HepG2 (cell line): Measurements from ENCODE around the gene GLB1L. TPM values are rescaled to one million over a fixed set of nuclear protein-coding genes. Genes with fewer than 3 reads are reported as not detected.
A peak's percentile ranks its signal among the peaks of the same experiment; 100 is the strongest.

ENCODE experiments used
- AHR ChIP-seq: IDR thresholded peaks from 2 replicates; pipeline ENCODE4 v1.6.1; 2018; ENCODE audit warnings: missing genetic modification reagents, missing compliant biosample characterization
- DNMT3B ChIP-seq: conservative IDR thresholded peaks from 2 replicates; pipeline ENCODE4 v1.6.1; 2016; ENCODE audit warnings: missing biosample characterization, control low read depth
- HMG20B ChIP-seq: conservative IDR thresholded peaks from 2 replicates; pipeline ENCODE4 v1.6.1; 2016; ENCODE audit warnings: missing genetic modification reagents, missing compliant biosample characterization
- JUN ChIP-seq: sonication (generic); formaldehyde crosslinking; IDR thresholded peaks from 2 replicates; pipeline ENCODE4 v1.4.0; 2020; ENCODE audit warnings: mild to moderate bottlenecking, missing genetic modification reagents
- KAT8 ChIP-seq: IDR thresholded peaks from 2 replicates; pipeline ENCODE4 v1.6.1; 2016; ENCODE audit warnings: missing genetic modification reagents, missing compliant biosample characterization
- KDM4B ChIP-seq: sonication (generic); formaldehyde crosslinking; IDR thresholded peaks from 2 replicates; pipeline ENCODE4 v1.4.0; 2020; ENCODE audit warnings: missing genetic modification reagents
- KIAA2018 ChIP-seq: sonication (generic); formaldehyde crosslinking; IDR thresholded peaks from 2 replicates; pipeline ENCODE4 v1.5.0; 2020; ENCODE audit warnings: mild to moderate bottlenecking, missing genetic modification reagents, borderline replicate concordance
- MXD3 ChIP-seq: IDR thresholded peaks from 2 replicates; pipeline ENCODE4 v1.6.1; 2016; ENCODE audit warnings: mild to moderate bottlenecking, missing biosample characterization, missing genetic modification reagents
- RXRA ChIP-seq: sonication (generic); formaldehyde crosslinking; IDR thresholded peaks from 2 replicates; pipeline ENCODE4 v1.5.1; 2020; ENCODE audit warnings: missing genetic modification reagents
- SMAD3 ChIP-seq: sonication (generic); formaldehyde crosslinking; IDR thresholded peaks from 2 replicates; pipeline ENCODE4 v1.4.0; 2020; ENCODE audit warnings: missing genetic modification reagents
- SNRNP70 ChIP-seq: fragments of 200-400 bp; formaldehyde crosslinking; IDR thresholded peaks from 2 replicates; pipeline ENCODE4 v1.6.1; 2017; ENCODE audit warnings: mild to moderate bottlenecking, low read depth, low read length, moderate library complexity
- SUZ12 ChIP-seq: fragments of 150-350 bp; IDR thresholded peaks from 2 replicates; pipeline ENCODE4 v1.6.1; 2014; ENCODE audit warnings: low read depth, low read length
- TRAFD1 ChIP-seq: sonication (generic); formaldehyde crosslinking; IDR thresholded peaks from 2 replicates; pipeline ENCODE4 v1.5.1; 2020; ENCODE audit warnings: missing genetic modification reagents, mild to moderate bottlenecking, borderline replicate concordance
- ZBTB34 ChIP-seq: sonication (generic); formaldehyde crosslinking; IDR thresholded peaks from 2 replicates; pipeline ENCODE4 v1.8.0; 2022; ENCODE audit warnings: mild to moderate bottlenecking, missing genetic modification reagents
- ZNF230 ChIP-seq: sonication (generic); formaldehyde crosslinking; IDR thresholded peaks from 2 replicates; pipeline ENCODE4 v1.4.0; 2020; ENCODE audit warnings: mild to moderate bottlenecking, missing genetic modification reagents
- ZNF432 ChIP-seq: sonication (generic); formaldehyde crosslinking; IDR thresholded peaks from 2 replicates; pipeline ENCODE4 v1.5.0; 2020; ENCODE audit warnings: missing genetic modification reagents, mild to moderate bottlenecking, borderline replicate concordance
- ZNF496 ChIP-seq: sonication (generic); formaldehyde crosslinking; IDR thresholded peaks from 2 replicates; pipeline ENCODE4 v1.8.1; 2023; ENCODE audit warnings: mild to moderate bottlenecking, moderate library complexity, missing genetic modification reagents; ENCODE audit not compliant: insufficient replicate concordance
- ZNF777 ChIP-seq: sonication (generic); formaldehyde crosslinking; IDR thresholded peaks from 2 replicates; pipeline ENCODE4 v1.4.0; 2020; ENCODE audit warnings: missing genetic modification reagents
- polyA plus RNA-seq, 8 experiments: library from polyadenylated mRNA; depleted of rRNA in 3 of 8; stranded (reverse) in 7 of 8; unstranded in 1 of 8; fragments of >200 nt; fragmentation: Illumina TruSeq in 4 of 8; extraction: Trizol in 4 of 8; gene quantifications; 2 replicates each; pipeline versions ENCODE4 v1.2.1 to v1.2.3, GENCODE V29; 2011 to 2016; ENCODE audit warnings: low read depth in 4 of 8, missing spikeins in 1 of 8, mixed read lengths in 1 of 8; ENCODE audit not compliant: insufficient read depth in 1 of 8
- total RNA-seq, 5 experiments: library from RNA; depleted of rRNA; stranded (reverse); fragments of >200 nt; fragmentation: Illumina TruSeq; extraction: Trizol; gene quantifications; 2 replicates each; pipeline ENCODE4 v1.2.3, GENCODE V29; 2016; ENCODE audit warnings: low read depth in 1 of 5

GLB1L gene
- total and polyA plus RNA-seq, 2 of the 13 experiments (the other 11 are each of a cell fraction or from before 2014, with no cell fraction given), result 6.8 to 7.3 TPM

DNA sequence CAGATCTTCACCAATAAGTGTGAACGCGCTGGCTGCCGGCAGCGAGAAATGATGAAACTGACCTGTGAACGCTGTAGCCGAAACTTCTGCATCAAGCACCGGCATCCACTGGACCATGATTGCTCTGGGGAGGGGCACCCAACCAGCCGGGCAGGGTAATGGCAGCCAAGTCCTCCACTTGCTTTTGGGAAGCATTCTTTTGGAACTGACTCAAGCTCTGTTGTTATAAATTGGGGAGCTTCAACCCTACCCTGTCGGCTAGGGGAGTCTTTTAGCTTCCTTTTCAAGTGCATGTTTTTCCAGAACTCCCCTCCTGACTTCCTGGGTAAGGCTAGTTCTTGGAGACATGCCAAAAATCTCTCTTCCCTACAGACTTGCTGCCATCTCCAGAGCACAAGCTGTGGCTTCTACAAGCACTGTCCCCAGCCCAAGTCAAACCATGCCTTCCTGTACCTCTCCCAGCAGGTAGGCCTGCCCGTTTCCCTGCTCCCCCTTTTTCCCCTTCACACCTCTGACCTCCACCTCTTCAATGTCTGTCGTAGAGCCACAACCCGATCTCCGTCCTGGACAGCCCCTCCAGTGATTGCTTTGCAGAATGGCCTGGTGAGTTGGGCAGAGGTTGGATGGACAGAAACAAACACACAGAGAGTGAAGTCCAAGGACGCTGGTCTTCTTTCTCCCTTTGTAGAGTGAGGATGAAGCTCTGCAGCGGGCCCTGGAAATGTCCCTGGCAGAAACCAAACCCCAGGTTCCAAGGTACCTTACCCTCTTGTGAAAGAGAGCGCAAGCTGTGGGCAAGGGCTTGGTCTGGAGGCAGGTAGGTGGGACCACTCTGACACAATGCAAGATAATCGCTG is 37.1 kb downstream of the GLB1L start (continued):
- TF ChIP-seq TRAFD1 (CRISPR knock-in tag) (no peak), ZNF777 (no peak; the same call in 1 of the 2 replicates), ZBTB34 (CRISPR knock-in tag) (peak; percentile 74; the same call in 1 of the 2 replicates), ZNF432 (CRISPR knock-in tag) (no peak), AHR (CRISPR knock-in tag) (no peak), ZNF496 (CRISPR knock-in tag) (no peak), KIAA2018 (CRISPR knock-in tag) (no peak), MXD3 (no peak), ZNF230 (CRISPR knock-in tag) (peak; percentile 52; the same call in 1 of the 2 replicates), RXRA (CRISPR knock-in tag) (peak; percentile 82; the same call in 1 of the 2 replicates), SUZ12 (no peak), DNMT3B (peak; percentile 76; the same call in 1 of the 2 replicates), KDM4B (CRISPR knock-in tag) (no peak; the same call in 1 of the 2 replicates), SMAD3 (CRISPR knock-in tag) (peak; percentile 81; the same call in 1 of the 2 replicates), JUN (0 out of 2 replicates have a peak, but pooled peaks have one; percentile 60), SNRNP70 (no peak), KAT8 (CRISPR knock-in tag) (peak; percentile 78), HMG20B (CRISPR knock-in tag) (peak; percentile 78)
